ENCODE measurements around the gene RGS7.
"Not testable (repeated sequence)": the region's sequence is repeated elsewhere in the genome, so short reads cannot be mapped to it uniquely, and the experiment has no call there.

The RGS7 gene

DNA sequence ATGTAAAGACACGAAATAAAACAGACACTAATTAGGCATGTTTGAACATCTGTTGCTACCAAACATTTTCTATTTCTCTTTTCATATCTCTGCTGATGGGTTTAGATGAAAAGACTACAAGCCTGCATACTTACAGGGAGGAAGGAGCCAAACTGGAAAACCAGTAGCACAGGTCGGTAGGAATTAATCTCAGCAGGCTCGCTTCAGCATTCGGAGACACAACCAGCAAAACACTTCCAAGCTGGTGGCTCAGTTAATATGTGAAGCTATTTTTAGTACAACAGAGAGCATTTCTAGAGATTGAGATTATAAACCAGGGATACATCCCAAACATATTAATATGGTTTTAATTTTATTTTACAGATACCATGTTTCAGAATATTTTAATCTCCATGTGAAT, 444.2 kb downstream of the RGS7 start:
- DNase-seq (ENCODE audit: low read depth), result no peak

GRCh38 chr1:240909701-240910457, 447.1 kb downstream of the RGS7 start:
- no peak for DNase-seq (ENCODE audit: low read depth)

- no peak for DNase-seq (ENCODE audit: low read depth)
These were observed 450.5 kb downstream of the RGS7 start for GRCh38 chr1:240906477-240906876.

- no peak for DNase-seq (ENCODE audit: low read depth)
These were observed 451.7 kb downstream of the RGS7 start for GRCh38 chr1:240905225-240905765.

- not testable (repeated sequence) for DNase-seq (ENCODE audit: low read depth)
These were observed 461.6 kb downstream of the RGS7 start for GRCh38 chr1:240895424-240895823.

DNA sequence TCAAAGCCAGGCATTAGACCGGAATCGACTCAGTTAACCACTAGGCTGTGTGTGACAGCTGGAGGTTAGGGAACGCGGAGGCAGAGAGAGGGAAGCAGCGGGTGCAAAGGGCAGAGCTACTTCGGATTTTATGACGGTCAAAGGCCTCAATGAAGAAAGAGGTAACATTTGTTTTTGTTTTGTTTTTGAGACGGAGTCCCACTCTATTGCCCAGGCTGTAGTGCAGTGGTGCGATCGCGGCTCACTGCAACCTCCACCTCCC, 468.3 kb downstream of the RGS7 start:
- DNase-seq (ENCODE audit: low read depth), result no peak

DNA sequence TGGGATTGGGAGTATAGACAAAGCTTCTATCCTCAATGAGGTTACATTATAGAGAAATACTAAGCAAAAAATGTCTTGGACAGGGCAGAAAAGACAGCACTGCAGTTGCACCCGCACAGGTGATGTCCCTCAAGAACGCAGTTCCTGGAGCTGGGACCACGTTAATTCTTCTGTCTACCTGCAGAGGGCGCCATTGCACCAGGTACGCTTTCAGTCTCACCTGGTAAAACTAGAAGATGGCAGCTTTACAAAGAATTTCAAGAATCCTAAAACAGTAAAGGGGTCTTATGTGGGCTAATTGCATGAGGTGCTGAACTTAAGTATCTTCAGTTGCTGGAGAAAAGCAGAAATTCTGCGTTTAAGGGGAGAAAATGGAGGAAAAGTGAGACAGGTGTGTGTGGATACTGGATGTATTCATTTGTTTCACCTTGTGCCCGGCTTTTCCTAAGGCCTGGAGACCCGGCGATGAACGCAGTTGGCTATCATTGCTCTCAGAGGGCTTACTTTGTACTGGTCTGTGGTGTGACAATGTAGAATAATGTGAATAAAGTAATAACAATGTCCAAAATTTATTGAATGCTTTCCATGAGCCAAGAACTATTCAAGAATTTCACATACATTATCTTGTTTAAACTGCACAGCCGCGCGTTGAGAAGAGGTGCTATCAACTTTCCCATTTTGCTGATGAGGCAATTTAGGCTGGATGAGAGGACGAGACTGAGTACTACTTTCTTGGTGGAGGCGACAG, 468.8 kb downstream of the RGS7 start:
- no peak for DNase-seq (ENCODE audit: low read depth)

GRCh38 chr1:240883490-240883889, 473.5 kb downstream of the RGS7 start:
- no peak for DNase-seq (ENCODE audit: low read depth)

GRCh38 chr1:240882656-240883308, 474.2 kb downstream of the RGS7 start:
- not testable (repeated sequence) for DNase-seq (ENCODE audit: low read depth)

DNA sequence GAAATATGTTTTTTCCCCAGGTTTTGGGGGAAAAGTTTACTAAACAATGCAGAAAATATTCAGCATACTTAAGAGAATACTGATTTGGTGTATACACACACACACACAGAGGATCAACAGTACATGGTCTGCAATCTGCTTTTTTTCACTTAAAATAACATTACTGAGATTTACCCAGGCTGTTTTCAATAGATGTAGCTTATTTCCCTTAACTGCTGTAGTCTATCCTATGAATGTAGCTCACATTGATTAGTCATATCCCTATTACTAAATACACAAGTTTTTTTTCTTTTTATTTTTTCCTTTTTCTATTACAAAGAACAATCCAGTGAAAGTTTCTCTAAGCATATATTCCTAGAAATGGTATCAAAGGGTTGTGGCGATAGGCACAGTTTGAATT, 478.4 kb downstream of the RGS7 start:
- no peak for DNase-seq (ENCODE audit: low read depth)

DNA sequence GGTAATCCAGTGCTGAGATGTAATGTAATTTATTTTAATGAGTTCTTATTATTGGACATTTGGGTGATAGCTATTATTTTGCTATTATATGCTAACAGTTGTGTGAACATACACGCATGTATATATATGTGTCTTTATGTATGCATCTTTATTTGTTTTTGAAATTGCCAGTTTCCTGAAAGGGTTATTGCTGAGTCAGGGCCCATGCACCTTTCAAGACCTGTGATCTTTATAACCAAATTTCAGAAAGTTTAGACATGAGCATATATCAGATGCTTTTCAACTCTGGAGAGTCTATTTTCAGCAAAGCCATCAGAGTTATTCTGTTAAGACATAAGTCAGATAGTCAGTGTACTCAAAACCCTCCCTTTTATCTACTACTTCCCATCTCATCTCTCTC, 479.4 kb downstream of the RGS7 start:
- DNase-seq (ENCODE audit: low read depth), result no peak

DNA sequence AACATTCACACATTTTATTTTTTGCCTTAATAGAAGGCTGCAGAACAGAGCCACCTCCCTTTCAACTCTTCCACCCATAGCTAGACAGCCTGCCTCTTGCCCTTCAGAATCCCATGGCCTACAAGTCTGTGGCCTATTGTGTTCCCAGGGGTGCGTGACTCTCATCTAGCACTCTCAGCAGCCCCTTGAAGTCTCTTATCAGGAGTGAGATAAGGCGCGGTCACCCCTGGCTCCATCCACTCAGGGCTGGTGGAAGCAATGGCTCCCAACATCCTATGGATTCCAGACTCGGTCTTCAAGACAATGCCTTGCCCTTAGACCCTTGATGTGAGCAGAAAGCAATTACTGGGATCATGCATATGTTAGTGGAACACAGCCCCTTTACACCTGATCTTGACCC, 480.9 kb downstream of the RGS7 start:
- no peak for DNase-seq (ENCODE audit: low read depth)

- no peak for DNase-seq (ENCODE audit: low read depth)
These were observed 487.9 kb downstream of the RGS7 start for GRCh38 chr1:240869071-240869470.

DNA sequence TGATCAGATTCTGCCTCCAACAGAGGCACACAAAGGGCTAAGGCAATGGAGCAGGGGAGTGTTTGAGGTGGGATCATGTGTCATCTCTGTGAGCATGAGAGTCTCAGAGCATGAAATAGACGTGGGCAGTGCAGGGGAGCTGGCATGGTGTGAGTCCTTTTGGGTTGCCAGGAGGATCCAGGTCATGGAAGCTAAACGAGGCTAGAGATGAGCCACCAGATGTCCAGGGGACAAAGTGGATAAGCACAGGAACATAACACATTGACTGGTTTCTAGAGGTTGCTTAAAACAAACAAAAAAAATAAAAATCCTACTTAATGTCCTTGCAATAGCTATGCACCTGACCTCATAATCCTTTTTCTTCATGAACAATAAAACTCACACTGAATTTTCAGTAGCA, 490.3 kb downstream of the RGS7 start:
- DNase-seq (ENCODE audit: low read depth), result no peak

- no peak for DNase-seq (ENCODE audit: low read depth)
These were observed 497.0 kb downstream of the RGS7 start for GRCh38 chr1:240860023-240860422.

GRCh38 chr1:240854367-240854766, 502.6 kb downstream of the RGS7 start:
- no peak for DNase-seq (ENCODE audit: low read depth)

DNA sequence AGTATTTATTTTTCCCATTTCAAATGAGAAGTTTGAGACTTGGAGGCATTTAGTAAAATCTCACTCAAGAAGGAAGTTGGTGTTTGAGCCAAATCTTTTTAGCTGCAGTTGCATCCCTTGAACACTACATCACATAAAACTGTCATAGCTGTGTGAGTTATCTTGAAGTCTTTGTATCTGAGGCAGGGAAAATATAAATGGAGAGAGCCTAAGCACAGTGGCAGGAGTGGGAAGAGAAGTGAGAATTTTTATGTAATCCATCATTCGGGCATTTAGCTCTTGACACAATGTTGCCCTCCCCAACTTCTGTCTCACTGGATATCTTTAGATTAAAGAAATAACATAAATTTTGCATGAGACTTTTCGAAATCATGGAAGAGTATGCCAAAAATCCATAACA, 509.7 kb downstream of the RGS7 start:
- DNase-seq (ENCODE audit: low read depth), result no peak

- DNase-seq (ENCODE audit: low read depth), result no peak
These were observed 512.5 kb downstream of the RGS7 start for GRCh38 chr1:240844486-240844885.

- no peak for DNase-seq (ENCODE audit: low read depth)
These were observed 513.2 kb downstream of the RGS7 start for GRCh38 chr1:240843798-240844197.

- DNase-seq (ENCODE audit: low read depth), result no peak
These were observed 520.7 kb downstream of the RGS7 start for GRCh38 chr1:240836271-240836670.

DNA sequence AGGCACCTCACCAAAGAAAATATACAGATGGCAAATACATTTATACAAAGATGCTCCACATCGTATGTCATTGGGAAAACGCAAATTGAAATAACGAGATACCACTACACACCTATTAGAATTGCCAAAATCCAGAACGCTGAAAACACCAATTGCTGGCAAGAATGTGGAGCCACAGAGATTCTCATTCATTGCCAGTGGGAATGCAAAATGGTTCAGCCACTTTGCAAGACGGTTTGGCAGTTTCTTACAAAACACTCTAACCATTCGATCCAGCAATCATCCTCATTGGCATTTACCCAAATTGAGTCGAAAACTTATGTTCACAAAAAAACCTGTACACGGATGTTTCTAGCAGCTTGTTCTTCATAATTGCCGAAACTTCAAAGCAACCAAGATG, 521.7 kb downstream of the RGS7 start:
- DNase-seq (ENCODE audit: low read depth), result no peak

DNA sequence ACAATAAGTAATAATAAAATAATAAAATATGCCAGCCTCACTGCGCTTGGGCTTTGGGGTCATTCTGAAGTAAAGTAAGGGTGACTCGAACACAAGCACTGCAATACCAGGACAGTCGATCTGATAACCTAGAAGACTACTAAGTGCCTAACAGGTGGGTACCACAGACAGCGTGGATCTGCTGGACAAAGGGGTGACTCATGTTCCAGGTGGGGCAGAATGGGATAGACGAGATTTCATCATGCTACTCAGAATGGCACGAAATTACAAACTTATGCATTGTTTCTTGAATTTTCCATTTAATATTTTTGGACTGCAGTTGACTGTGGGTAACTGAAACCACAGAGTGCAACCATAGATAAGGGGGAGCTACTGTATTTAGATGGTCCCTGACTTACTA, 523.9 kb downstream of the RGS7 start:
- no peak for DNase-seq (ENCODE audit: low read depth)

- DNase-seq (ENCODE audit: low read depth), result no peak
These were observed 525.1 kb downstream of the RGS7 start for GRCh38 chr1:240831922-240832321.

All from stimulated activated CD8-positive, alpha-beta memory T cell treated with anti-CD3 and anti-CD28 coated beads, Interleukin-12 subunit alpha, Interleukin-12 subunit beta, amount 100 ng/mL, for 4 hours (primary cell).